Mucosa of rectum (tissue), 2 donors: ENCODE results near the gene UBAP2L.

Experiments used
- H3K27ac ChIP-seq, 2 donors: one replicate each; pipeline ENCODE4 v1.7.0; 2013; ENCODE audit warnings: inconsistent platforms in 2 of 2, low read depth in 2 of 2, low read length in 2 of 2
- H3K27me3 ChIP-seq, 2 donors: one replicate each; pipeline ENCODE4 v1.7.0; 2013; ENCODE audit warnings: low read length in 2 of 2; ENCODE audit not compliant: control insufficient read depth in 2 of 2, insufficient read depth in 2 of 2
- H3K36me3 ChIP-seq, 2 donors: one replicate each; pipeline ENCODE4 v1.7.0; 2013; ENCODE audit warnings: low read length in 2 of 2; ENCODE audit not compliant: control insufficient read depth in 2 of 2, insufficient read depth in 2 of 2
- H3K4me1 ChIP-seq, 2 donors: one replicate each; pipeline ENCODE4 v1.7.0; 2013; ENCODE audit warnings: low read length in 2 of 2, mild to moderate bottlenecking in 1 of 2; ENCODE audit not compliant: control insufficient read depth in 2 of 2, insufficient read depth in 2 of 2
- H3K4me3 ChIP-seq, 2 donors: one replicate each; pipeline ENCODE4 v1.7.0; 2013; ENCODE audit warnings: low read length in 2 of 2
- H3K9ac ChIP-seq, 2 donors: one replicate each; pipeline ENCODE4 v1.7.0; 2013; ENCODE audit warnings: low read length in 2 of 2, low read depth in 1 of 2, mild to moderate bottlenecking in 1 of 2
- H3K9me3 ChIP-seq, 2 donors: one replicate each; pipeline ENCODE4 v1.7.0; 2013; ENCODE audit warnings: low read length in 2 of 2; ENCODE audit not compliant: control insufficient read depth in 2 of 2
- donor health status: healthy.
- donor health status: Normal muscosa, but diverticular disease.

Gene UBAP2L

DNA sequence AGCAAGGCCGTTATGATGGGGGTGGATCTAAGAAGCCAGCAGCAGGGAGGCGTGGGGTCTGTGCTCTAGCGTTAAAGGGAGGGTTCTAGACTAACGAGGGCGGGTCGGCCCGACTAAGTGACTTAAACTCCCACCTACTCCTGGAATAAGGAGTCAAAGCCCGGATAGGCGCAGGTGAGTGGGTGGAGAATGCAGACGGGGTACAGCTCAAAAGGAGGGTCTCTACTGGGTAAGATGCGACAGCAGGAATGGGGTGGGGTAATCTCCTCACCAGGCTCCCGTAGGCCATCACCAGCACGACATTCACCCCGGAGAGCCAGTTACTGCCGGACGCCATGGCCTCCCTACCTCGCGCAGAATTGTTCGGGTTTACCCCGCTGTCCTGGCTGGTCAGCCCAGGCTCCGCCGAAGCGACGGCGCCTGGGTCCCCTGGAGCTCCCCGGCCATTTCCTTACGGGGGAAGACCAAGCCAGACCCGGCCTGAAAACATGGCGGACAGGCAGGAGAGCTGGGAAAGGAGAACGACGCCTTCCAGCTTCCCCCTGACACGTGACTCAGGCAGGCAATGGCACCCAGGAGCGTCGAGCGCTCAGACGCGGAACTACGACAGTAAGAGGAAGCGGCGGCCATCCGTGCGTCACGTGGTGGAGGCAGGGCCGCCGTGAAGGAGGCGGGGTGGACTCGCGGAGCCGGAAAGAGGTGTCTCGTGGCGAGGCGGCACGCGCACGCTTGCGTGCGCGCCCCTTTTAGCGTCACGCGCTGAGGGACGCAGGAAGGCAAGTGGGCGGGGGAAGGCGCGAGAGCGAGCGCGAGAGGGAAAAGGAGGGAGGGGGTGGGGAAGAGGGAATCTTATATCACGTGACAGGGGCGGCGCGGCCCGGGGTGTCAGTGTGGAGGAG is at the start of gene UBAP2L:
Gene UBAP2L, plus strand, starts transcription at position 885 of the 899 bp plus-strand sequence. CDS start 4,169 bp downstream, outside the sequence.
- peak within 1 kb of the TSS; percentile 100 for H3K4me3 ChIP-seq
- H3K4me1 ChIP-seq, result peaks cover 18 to 23% of the 10 kb centered on the region in 2 donors
- no peaks in the 10 kb centered on the region for H3K27me3 ChIP-seq
- peak within 1 kb of the TSS; percentile 100 for H3K9ac ChIP-seq
- peak within 1 kb of the TSS; percentile 97 to 99 for H3K27ac ChIP-seq
- H3K9me3 ChIP-seq, result no peaks in the 10 kb centered on the region
- H3K36me3 ChIP-seq, result peaks cover 10 to 14% of the 10 kb centered on the region in 2 donors

DNA sequence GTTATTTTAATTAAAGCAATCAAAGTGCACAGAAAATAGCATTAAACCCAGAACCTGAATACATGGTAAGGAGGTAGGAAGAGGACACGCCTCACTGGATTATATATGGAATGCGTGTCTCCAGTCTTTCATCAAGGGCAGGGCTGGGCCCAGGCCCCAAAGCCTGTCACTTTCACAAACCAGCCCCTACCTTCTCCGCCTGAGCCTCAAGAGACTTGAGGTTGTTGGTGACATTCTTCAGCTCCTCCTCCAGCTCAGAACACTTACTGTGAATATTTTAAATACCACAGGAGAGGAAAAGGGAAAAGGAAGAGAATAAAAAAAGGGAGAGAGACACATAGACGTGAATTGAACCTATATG is 49.6 kb upstream of the UBAP2L start:
- Histone ChIP-seq H3K27ac (no peak overlapping the region), H3K9ac (no peak overlapping the region), H3K9me3 (no peaks in the 10 kb centered on the region), H3K4me1 (peaks cover 4 to 8% of the 10 kb centered on the region in 2 donors), H3K4me3 (no peak overlapping the region), H3K27me3 (no peaks in the 10 kb centered on the region), H3K36me3 (peaks cover 71 to 80% of the 10 kb centered on the region in 2 donors)

DNA sequence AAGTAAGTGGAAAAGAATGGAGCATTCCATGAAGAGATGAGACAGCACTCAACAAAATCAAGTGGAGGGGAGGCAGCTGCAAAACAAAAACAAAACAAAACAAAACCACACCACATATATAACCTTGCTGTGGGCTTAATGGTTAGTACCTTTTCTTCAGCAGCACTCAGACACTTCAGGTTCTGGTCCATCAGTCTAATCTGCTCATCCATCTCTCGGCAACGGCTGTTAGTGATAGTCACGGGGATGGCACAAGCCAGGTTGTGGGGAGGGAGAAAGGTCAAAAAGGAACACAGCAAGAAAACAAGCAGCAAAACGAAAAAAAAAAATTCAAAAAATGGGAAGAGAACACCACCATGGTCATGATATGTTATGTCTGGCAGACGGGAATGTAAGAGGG is 48.9 kb upstream of the UBAP2L start:
- H3K9me3 ChIP-seq, result no peaks in the 10 kb centered on the region
- H3K27ac ChIP-seq, result no peak overlapping the region
- peaks cover 68 to 76% of the 10 kb centered on the region in 2 donors for H3K36me3 ChIP-seq
- peaks cover 8 to 11% of the 10 kb centered on the region in 2 donors for H3K4me1 ChIP-seq
- no peak overlapping the region for H3K9ac ChIP-seq
- H3K4me3 ChIP-seq, result no peak overlapping the region
- no peaks in the 10 kb centered on the region for H3K27me3 ChIP-seq

- no peak overlapping the region for H3K4me3 ChIP-seq
- peaks cover 33 to 36% of the 10 kb centered on the region in 2 donors for H3K4me1 ChIP-seq
- no peak overlapping the region for H3K27ac ChIP-seq
- H3K9ac ChIP-seq, result no peak overlapping the region
- no peaks in the 10 kb centered on the region for H3K27me3 ChIP-seq
- peaks cover 46 to 55% of the 10 kb centered on the region in 2 donors for H3K36me3 ChIP-seq
- H3K9me3 ChIP-seq, result no peaks in the 10 kb centered on the region
These were observed 46.1 kb upstream of the UBAP2L start for GRCh38 chr1:154174654-154175053.

DNA sequence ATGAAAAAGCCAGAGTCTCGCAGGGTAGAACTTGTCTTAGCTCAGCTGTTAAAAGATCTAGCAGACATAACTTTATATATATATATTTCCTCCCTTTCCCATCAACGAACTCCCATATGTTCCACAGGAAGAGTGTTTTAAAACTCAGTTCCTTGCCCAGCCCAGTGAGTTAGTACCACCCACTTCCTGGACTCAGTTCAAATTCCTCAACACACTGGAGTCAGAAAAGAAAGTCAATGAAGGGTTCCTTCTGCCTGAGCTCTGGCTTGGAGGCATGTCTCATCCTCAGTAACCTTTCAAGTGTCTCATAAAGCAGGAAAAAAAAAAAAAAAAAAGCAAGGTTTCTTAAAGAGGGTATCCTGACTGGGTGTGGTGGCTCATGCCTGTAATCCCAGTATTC is 44.4 kb upstream of the UBAP2L start:
- H3K27ac ChIP-seq, result peak overlapping the region; percentile 64 to 70
- H3K36me3 ChIP-seq, result peaks cover 30 to 40% of the 10 kb centered on the region in 2 donors
- no peaks in the 10 kb centered on the region for H3K27me3 ChIP-seq
- H3K9ac ChIP-seq, result no peak overlapping the region
- no peaks in the 10 kb centered on the region for H3K9me3 ChIP-seq
- peak overlapping the region in 1 of 2 donors; percentile 37 for H3K4me3 ChIP-seq
- H3K4me1 ChIP-seq, result peaks cover 48 to 50% of the 10 kb centered on the region in 2 donors

- Histone ChIP-seq H3K36me3 (peaks cover 13 to 24% of the 10 kb centered on the region in 2 donors), H3K9ac (no peak overlapping the region)
These were observed 42.7 kb upstream of the UBAP2L start for GRCh38 chr1:154178013-154178412.

DNA sequence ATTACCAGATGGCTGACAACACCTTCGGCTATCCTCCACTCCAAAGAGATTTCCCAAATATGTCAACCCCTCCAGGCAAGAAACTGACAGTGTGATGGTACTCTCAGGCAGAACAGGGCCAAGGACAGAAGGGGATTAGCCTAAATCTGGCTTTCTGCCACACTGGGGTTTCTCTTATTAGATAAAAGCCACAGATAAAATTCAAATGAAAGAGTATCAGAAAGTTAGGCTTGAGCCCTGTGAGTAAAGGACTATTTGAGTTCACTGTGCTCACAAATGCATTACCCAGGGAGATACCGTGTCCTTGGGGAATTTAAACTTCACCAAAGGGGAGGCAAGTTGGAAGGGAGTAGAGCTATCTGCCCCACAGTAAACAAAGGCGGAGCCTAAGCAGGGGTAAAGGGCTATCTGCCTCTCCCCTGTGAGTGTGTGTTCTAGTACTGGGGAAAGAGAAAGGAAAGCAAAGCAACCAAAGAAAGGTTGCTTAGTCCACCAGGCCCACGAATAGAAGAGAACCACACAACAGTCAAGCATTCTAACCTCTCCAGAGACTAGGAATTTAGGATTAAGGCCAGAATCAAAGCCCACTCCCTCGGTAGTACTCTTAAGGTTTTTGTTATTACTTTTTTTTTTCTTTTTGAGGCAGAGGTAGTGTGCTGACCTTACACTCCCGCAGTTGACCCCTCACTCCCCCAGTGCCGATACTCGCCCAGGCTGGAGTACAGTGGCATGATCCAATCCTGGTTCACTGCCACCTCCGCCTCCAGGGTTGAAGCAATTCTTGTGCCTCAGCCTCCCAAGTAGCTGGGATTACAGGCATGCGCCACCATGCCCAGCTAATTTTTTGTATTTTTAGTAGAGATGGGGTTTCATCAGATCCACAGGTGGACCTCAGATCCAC is 41.6 kb upstream of the UBAP2L start:
- H3K9ac ChIP-seq, result peak overlapping the region; percentile 15 to 36
- H3K4me3 ChIP-seq, result peak overlapping the region; percentile 10 to 98
- H3K27ac ChIP-seq, result peak overlapping the region; percentile 72 to 99
- peaks cover 59 to 61% of the 10 kb centered on the region in 2 donors for H3K4me1 ChIP-seq
- peaks cover 13 to 21% of the 10 kb centered on the region in 2 donors for H3K36me3 ChIP-seq
- no peaks in the 10 kb centered on the region for H3K27me3 ChIP-seq
- H3K9me3 ChIP-seq, result no peaks in the 10 kb centered on the region

More at GRCh38 chr1:154178013-154178412, 42.7 kb upstream of the UBAP2L start:
- H3K4me1 ChIP-seq, result peaks cover 53 to 55% of the 10 kb centered on the region in 2 donors
- H3K9me3 ChIP-seq, result no peaks in the 10 kb centered on the region
- H3K4me3 ChIP-seq, result peak overlapping the region in 1 of 2 donors; percentile 20
- no peak overlapping the region for H3K27ac ChIP-seq
- no peaks in the 10 kb centered on the region for H3K27me3 ChIP-seq

DNA sequence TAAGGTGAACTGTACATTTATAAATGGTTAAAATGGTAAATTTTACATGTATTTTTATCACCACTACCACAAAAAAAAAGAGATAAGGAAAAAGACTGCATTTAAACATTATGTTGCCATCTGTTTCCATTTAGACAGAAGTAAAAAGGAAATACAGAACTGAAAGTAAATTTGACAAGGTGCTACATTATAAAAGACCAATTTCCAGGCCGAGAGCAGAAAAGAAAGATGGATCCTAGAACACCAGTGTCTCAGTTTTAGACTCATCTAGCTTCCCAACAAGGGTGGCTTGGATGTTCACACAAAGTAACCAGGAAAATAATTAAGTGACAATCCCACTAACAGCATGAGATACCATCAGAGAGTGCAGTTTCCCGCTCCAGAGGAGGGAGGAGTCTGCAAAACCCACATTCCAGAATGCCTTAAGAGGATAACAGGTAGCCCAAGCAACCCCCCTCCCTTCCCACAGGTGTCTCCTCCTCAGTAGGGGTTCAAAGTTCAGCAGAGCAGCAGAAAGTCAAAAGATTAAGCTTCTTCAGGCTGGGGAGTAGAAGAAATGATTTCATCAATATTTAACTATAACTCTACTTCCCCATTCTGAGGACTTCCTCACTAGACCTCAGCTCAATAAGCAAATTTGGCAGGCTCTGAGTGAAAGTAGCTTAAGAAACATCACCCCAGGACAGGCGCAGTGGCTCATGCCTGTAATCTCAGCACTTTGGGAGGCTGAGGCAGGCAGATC is 40.6 kb upstream of the UBAP2L start:
- peak overlapping the region; percentile 18 to 99 for H3K27ac ChIP-seq
- H3K27me3 ChIP-seq, result no peaks in the 10 kb centered on the region
- peaks cover 59 to 61% of the 10 kb centered on the region in 2 donors for H3K4me1 ChIP-seq
- H3K9me3 ChIP-seq, result no peaks in the 10 kb centered on the region
- H3K9ac ChIP-seq, result peak overlapping the region; percentile 28 to 34
- H3K4me3 ChIP-seq, result peak overlapping the region in 1 of 2 donors; percentile 98
- peaks cover 7 to 15% of the 10 kb centered on the region in 2 donors for H3K36me3 ChIP-seq

DNA sequence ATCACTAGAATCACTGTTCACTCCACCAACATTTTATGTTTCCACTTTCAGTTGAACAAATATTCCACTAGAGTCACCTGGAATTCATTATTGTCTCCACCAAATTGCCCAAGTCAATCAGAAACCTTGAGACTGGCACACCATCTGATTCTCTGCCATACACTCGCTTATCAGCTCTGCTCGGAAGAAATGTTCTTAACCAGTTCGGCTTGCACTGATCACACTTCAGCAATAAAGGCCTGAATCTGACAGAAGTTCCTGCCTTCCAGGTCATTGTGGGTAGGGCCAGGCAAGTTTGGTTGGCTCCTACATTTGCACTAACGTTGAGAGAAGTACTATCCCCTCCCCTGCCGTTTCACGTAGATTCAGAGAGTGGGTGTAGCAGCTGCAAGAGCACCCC is 38.8 kb upstream of the UBAP2L start:
- H3K9me3 ChIP-seq, result no peaks in the 10 kb centered on the region
- H3K27me3 ChIP-seq, result no peaks in the 10 kb centered on the region
- peak overlapping the region; percentile 89 to 98 for H3K9ac ChIP-seq
- peak overlapping the region; percentile 94 to 98 for H3K4me3 ChIP-seq
- H3K27ac ChIP-seq, result peak overlapping the region; percentile 91 to 99
- H3K36me3 ChIP-seq, result peaks cover 0 to 7% of the 10 kb centered on the region in 2 donors
- H3K4me1 ChIP-seq, result peaks cover 50 to 51% of the 10 kb centered on the region in 2 donors
